ENCODE measurements around the gene PRKAR2B. TPM values are rescaled to one million over a fixed set of nuclear protein-coding genes. Genes with fewer than 3 reads are reported as not detected.
A peak's percentile ranks its signal among the peaks of the same experiment; 100 is the strongest.
"Not testable (repeated sequence)": the region's sequence is repeated elsewhere in the genome, so short reads cannot be mapped to it uniquely, and the experiment has no call there.

PRKAR2B gene
- total RNA-seq, 1 experiment from 2014 or later: 13.1 TPM

GRCh38 chr7:107077699-107078516, 33.4 kb downstream of the PRKAR2B start:
- DNase-seq (ENCODE audit: low spot score): no peak

DNA sequence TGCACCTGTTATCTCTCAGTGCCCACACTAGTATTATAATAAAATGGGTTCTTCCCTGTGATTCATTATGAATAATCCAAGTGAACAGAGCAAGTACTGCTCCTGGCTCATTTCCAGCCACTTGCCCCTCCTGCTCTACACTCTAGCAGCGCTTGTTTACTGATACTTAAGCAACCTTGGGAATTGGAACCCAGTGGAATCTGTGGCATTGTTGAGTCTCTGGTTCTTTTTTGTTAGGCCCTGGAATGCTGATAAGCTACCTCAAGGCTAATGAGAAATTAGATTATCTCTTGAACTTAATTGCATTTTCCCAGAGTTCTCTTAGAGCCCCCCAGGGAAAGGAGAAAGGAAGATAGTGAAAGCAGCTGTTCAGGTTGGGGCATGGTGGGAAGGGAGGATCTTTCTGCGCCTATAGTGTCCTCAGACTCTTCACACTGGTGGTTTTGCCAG, 34.0 kb downstream of the PRKAR2B start:
- no peak for DNase-seq (ENCODE audit: low spot score)

- DNase-seq (ENCODE audit: low spot score): no peak
Observed at GRCh38 chr7:107079212-107079940, 34.9 kb downstream of the PRKAR2B start.

- DNase-seq (ENCODE audit: low spot score): no peak
Observed at GRCh38 chr7:107080099-107080505, 35.6 kb downstream of the PRKAR2B start.

DNA sequence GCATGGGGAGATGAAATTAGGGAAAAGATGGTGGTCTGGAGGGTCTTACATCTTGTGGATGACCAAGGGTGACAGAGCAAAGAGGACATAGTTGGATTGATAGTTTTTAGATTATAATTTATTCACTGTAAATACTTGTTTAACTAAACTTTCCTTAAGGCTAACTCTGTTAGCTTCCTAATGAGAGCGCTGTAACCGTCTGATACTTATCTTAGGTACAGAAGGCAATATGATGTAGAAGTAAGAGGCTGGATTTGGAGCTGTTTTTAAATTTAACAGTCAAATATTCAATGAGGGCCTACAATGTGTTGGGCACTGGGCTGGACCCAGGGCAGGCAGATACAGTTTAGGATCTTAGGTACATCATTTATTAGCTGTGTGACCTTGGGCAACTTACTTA, 36.0 kb downstream of the PRKAR2B start:
- DNase-seq (ENCODE audit: low spot score): no peak

- no peak for DNase-seq (ENCODE audit: low spot score)
Observed at GRCh38 chr7:107085180-107085579, 40.7 kb downstream of the PRKAR2B start.

DNA sequence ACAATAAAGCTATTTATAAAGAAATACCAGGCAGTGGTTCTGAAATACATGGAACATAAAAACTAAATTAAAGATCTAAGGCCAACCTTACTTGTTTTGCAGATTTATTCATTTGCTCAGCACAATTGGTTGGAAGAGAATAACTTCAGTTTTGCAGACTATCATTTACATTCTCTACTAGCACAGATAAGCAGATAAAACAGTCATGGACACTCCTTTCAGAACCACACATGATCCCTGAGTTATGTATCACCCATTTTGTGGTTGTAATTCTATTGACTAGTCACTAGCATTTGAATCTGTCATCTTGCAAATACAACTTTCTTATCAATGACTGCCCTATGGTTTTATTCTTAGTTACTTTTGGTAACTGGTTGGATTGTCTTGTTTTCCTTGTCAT, 45.1 kb downstream of the PRKAR2B start:
- no peak for DNase-seq (ENCODE audit: low spot score)

GRCh38 chr7:107090457-107090856, 46.0 kb downstream of the PRKAR2B start:
- DNase-seq (ENCODE audit: low spot score): no peak

DNA sequence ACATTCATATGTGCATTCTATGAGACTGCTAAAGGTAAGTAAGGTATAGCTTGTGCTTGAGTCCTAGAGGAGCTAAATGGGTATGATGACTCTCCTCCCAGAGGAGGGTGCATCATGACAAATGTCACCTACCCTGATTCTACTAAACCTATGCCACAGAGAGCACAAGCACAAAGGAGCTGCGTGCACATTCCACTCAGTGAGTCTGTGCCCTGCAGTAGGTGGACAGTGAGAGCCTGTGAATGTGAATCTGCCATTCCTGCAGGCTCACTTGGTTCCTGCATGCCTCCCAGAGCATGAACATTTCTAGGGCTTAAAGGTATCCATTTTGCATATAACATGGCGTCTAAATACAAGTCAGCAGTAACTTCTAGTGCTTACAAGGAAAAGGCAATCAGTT, 46.8 kb downstream of the PRKAR2B start:
- DNase-seq (ENCODE audit: low spot score): no peak

DNA sequence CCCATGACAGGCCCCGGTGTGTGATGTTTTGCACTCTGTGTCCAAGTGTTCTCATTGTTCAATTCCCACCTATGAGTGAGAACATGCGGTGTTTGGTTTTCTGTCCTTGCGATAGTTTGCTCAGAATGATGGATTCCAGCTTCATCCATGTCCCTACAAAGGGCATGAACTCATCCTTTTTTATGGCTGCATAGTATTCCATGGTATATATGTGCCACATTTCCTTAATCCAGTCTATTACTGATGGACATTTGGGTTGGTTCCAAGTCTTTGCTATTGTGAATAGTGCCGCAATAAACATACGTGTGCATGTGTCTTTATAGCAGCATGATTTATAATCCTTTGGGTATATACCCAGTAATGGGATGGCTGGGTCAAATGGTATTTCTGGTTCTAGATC, 49.2 kb downstream of the PRKAR2B start:
- not testable (repeated sequence) for DNase-seq (ENCODE audit: low spot score)

DNA sequence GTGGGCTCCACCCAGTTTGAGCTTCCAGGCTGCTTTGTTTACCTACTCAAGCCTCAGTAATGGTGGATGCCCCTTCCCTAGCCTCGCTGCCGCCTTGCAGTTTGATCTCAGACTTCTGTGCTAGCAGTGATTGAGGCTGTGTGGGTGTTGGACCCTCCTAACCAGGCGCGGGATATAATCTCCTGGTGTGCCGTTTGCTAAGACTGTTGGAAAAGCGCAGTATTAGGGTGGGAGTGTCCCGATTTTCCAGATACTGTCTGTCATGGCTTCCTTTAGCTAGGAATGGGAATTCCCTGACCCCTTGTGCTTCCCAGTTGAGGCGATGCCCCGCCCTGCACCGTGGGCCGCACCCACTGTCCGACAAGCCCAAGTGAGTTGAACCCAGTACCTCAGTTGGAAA, 54.6 kb downstream of the PRKAR2B start:
- not testable (repeated sequence) for DNase-seq (ENCODE audit: low spot score)

- DNase-seq (ENCODE audit: low spot score): no peak
Observed at GRCh38 chr7:107100824-107101223, 56.3 kb downstream of the PRKAR2B start.

DNA sequence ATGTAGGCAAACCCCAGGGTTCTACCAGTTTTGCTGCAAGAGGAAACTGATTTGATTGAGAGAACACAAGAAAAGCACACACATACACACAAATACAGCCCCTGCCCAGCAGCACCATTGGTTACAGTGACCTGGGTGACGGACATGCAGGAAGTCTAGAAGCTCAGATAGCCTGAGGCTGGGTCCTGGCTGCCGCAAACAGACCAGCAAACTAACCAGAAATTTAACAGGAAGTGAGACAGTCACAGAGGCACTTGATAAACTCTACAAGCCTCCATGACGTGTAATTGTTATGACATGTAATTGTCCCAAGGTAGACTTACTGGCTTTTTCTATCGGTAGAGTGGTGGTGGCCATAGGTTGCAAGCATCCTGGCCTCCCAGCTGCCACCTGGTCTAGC, 58.9 kb downstream of the PRKAR2B start:
- peak; percentile 79 for DNase-seq (ENCODE audit: low spot score)

GRCh38 chr7:107104801-107105200, 60.3 kb downstream of the PRKAR2B start:
- no peak for DNase-seq (ENCODE audit: low spot score)

DNA sequence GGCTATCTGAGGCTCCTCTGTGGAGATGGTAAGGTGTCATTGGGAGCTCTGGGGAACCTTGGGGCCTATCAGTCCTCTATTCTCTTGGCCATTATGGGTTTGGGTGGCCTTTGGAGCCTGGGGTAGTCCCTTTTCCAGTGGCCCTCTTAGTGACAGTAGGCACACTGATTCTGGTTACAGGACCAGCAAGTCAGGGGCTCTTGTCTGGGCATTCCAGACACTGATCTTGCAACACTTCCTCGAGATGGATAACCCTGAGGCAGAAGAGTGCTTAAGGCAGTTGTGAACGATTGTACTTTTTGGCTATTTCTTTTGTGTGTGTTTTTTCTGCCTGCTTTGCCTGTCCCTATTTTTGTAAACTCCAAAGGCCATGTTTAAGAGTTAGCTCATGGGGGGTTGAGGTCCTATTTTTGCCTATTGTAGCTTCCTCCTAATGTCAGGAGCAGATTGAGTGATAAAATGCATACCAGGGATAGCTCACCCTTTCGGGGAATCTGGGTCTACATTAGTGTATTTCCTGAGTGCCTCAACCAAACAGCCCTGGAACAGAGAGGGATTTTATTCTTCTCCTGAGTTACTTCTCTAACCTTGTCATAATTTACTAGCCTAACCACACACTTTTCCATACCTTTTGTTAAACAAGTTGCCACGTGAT, 61.2 kb downstream of the PRKAR2B start:
- DNase-seq (ENCODE audit: low spot score): no peak

DNA sequence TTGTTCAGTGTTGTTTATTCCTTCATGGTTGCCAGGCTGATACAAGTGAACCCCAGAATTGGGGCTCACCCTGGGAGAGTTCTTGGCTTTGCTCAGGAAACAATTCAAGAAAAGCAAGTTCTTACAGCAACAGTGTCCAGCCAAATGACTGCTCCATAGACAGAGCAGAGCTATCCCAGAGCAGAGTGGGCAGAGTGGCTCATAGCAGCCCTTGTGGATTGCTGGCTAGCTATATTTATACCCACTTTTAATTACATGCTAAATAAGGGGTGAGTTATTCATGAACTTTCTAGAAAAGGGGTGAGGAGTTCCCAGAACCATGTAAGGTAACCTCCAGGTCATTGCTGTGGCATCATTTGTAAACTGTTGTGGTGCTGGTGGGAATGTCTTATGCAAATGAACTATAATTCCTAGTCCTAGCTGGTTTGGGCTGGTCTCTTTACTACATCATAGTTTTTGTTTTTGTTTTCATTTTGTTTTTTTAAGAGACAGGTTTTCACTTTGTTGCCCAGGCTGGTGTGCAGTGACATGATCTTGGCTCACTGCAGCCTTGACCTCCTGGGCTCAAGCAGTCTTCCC, 64.4 kb downstream of the PRKAR2B start:
- DNase-seq (ENCODE audit: low spot score): no peak

DNA sequence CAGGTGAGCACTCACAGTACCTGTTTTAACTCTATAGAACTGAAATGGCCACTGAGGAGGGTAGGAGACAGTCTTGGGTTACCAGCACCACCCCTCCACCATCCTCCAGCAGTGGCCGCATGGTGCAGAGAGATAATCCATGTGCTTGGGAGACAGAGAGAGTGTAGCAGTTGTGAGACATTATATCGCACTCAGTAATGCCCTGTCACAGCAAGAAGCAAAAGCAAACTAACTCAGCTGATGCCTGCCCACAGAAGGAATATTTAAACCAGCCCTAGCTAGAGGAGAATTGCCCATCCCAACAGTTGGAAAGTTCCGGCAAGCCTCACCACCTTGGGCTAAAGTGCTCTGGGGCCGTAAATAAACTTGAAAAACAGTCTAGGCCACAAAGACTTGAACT, 65.5 kb downstream of the PRKAR2B start:
- no peak for DNase-seq (ENCODE audit: low spot score)

GRCh38 chr7:107111196-107111595, 66.7 kb downstream of the PRKAR2B start:
- DNase-seq (ENCODE audit: low spot score): no peak

DNA sequence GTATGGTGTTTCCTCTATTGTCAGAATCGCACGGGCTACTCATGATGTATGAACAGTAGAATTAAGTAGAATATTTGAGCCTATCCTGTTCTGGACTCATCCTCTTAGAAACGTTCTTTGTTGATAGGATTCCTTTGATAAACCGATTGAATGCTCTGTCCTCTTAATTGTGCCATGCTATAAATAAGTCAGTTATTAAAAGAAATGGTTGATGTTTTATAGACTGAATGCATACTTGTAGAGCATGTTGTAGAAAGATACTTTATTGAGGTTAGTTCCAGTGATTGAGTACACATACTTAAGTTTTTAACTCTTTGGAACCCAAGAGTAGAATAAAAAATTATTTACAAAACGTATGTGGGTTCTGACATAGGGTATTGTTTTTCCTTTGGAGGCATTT, 69.4 kb downstream of the PRKAR2B start:
- DNase-seq (ENCODE audit: low spot score): no peak

- no peak for DNase-seq (ENCODE audit: low spot score)
Observed at GRCh38 chr7:107115114-107115513, 70.6 kb downstream of the PRKAR2B start.

GRCh38 chr7:107115762-107116540, 71.4 kb downstream of the PRKAR2B start:
- no peak for DNase-seq (ENCODE audit: low spot score)
